ENCODE data around the gene MRPS9.
A peak's percentile ranks its signal among the peaks of the same experiment; 100 is the strongest.

Gene MRPS9

GRCh38 chr2:105141099-105141614 is 103.3 kb downstream of the MRPS9 start:
- no peak overlapping the region for H2BK120ac ChIP-seq (ENCODE audit: low read depth, low read length)
- H3K79me1 ChIP-seq (replicated peaks; ENCODE audit: low read length, poor library complexity, severe bottlenecking) = no peaks in the 10 kb centered on the region
- H4K8ac ChIP-seq (ENCODE audit: low read length) = no peak overlapping the region
- H3K4me1 ChIP-seq (ENCODE audit: control insufficient read depth, insufficient read depth, low read depth, low read length) = peaks cover 12% of the 10 kb centered on the region
- no peak overlapping the region for H3K27ac ChIP-seq (ENCODE audit: low read length, poor library complexity, severe bottlenecking)
- no peak overlapping the region for H2AFZ ChIP-seq (ENCODE audit: low read depth, low read length)
- no peaks in the 10 kb centered on the region for H3K9me3 ChIP-seq (ENCODE audit: control insufficient read depth, low read length)
- no peak overlapping the region for H3K18ac ChIP-seq (ENCODE audit: low read depth in 1 of 2, low read length in 2 of 2)
- H3K4me3 ChIP-seq (ENCODE audit: insufficient read depth in 1 of 2, low read depth in 1 of 2, low read length in 2 of 2) = no peak overlapping the region
- no peak overlapping the region for H3K4me2 ChIP-seq (ENCODE audit: low read length, poor library complexity, severe bottlenecking)
- no peak overlapping the region for H2BK5ac ChIP-seq (ENCODE audit: low read depth, low read length, poor library complexity, severe bottlenecking)
- H2BK12ac ChIP-seq (ENCODE audit: low read length in 2 of 2) = no peak overlapping the region
- no peak for DNase-seq
- no peak overlapping the region for H3K4ac ChIP-seq (ENCODE audit: low read depth in 1 of 2, low read length in 2 of 2)
- no peak overlapping the region for H3K23ac ChIP-seq (ENCODE audit: low read length in 2 of 2)
- no peak overlapping the region for H4K91ac ChIP-seq (ENCODE audit: low read length)
- H3K36me3 ChIP-seq (ENCODE audit: control insufficient read depth in 1 of 2, insufficient read depth in 2 of 2, low read depth in 1 of 2, low read length in 2 of 2) = no peaks in the 10 kb centered on the region
- no peak overlapping the region for H3K14ac ChIP-seq (ENCODE audit: low read length in 2 of 2)
- H3K9ac ChIP-seq (ENCODE audit: low read length) = no peak overlapping the region
- H2AK5ac ChIP-seq (ENCODE audit: low read length, severe bottlenecking) = no peak overlapping the region
- no peak overlapping the region for H2BK15ac ChIP-seq (ENCODE audit: low read depth, poor library complexity, severe bottlenecking)
- WGBS = 86% methylated on average over 3 of the region's 4 CpGs
- peaks cover 32 to 43% of the 10 kb centered on the region in 2 experiments for H3K27me3 ChIP-seq (ENCODE audit: control insufficient read depth in 1 of 2, insufficient read depth in 1 of 2, low read length in 2 of 2)

GRCh38 chr2:105142239-105142638 is 104.4 kb downstream of the MRPS9 start:
- no peak overlapping the region for H3K18ac ChIP-seq (ENCODE audit: low read depth in 1 of 2, low read length in 2 of 2)
- H3K79me1 ChIP-seq (replicated peaks; ENCODE audit: low read length, poor library complexity, severe bottlenecking) = no peaks in the 10 kb centered on the region
- no peak overlapping the region for H2BK120ac ChIP-seq (ENCODE audit: low read depth, low read length)
- no peak overlapping the region for H3K4ac ChIP-seq (ENCODE audit: low read depth in 1 of 2, low read length in 2 of 2)
- no peak overlapping the region for H3K23ac ChIP-seq (ENCODE audit: low read length in 2 of 2)
- no peak overlapping the region for H4K8ac ChIP-seq (ENCODE audit: low read length)
- H3K9ac ChIP-seq (ENCODE audit: low read length) = no peak overlapping the region
- no peak overlapping the region for H2BK12ac ChIP-seq (ENCODE audit: low read length in 2 of 2)
- H2AFZ ChIP-seq (ENCODE audit: low read depth, low read length) = no peak overlapping the region
- WGBS = 86% methylated on average over 5 of the region's 5 CpGs
- H3K4me1 ChIP-seq (ENCODE audit: control insufficient read depth, insufficient read depth, low read depth, low read length) = peaks cover 12% of the 10 kb centered on the region
- H3K27ac ChIP-seq (ENCODE audit: low read length, poor library complexity, severe bottlenecking) = no peak overlapping the region
- H2BK5ac ChIP-seq (ENCODE audit: low read depth, low read length, poor library complexity, severe bottlenecking) = no peak overlapping the region
- no peaks in the 10 kb centered on the region for H3K9me3 ChIP-seq (ENCODE audit: control insufficient read depth, low read length)
- H4K91ac ChIP-seq (ENCODE audit: low read length) = no peak overlapping the region
- H2AK5ac ChIP-seq (ENCODE audit: low read length, severe bottlenecking) = no peak overlapping the region
- H2BK15ac ChIP-seq (ENCODE audit: low read depth, poor library complexity, severe bottlenecking) = no peak overlapping the region
- H3K14ac ChIP-seq (ENCODE audit: low read length in 2 of 2) = no peak overlapping the region
- DNase-seq = no peak
- H3K27me3 ChIP-seq (ENCODE audit: control insufficient read depth in 1 of 2, insufficient read depth in 1 of 2, low read length in 2 of 2) = peaks cover 35 to 53% of the 10 kb centered on the region in 2 experiments
- no peak overlapping the region for H3K4me2 ChIP-seq (ENCODE audit: low read length, poor library complexity, severe bottlenecking)
- H3K36me3 ChIP-seq (ENCODE audit: control insufficient read depth in 1 of 2, insufficient read depth in 2 of 2, low read depth in 1 of 2, low read length in 2 of 2) = no peaks in the 10 kb centered on the region
- no peak overlapping the region for H3K4me3 ChIP-seq (ENCODE audit: insufficient read depth in 1 of 2, low read depth in 1 of 2, low read length in 2 of 2)

- DNase-seq = no peak
- Histone ChIP-seq H4K91ac (ENCODE audit: low read length) (no peak overlapping the region), H3K4me2 (ENCODE audit: low read length, poor library complexity, severe bottlenecking) (peak overlapping the region; percentile 91), H2BK12ac (ENCODE audit: low read length in 2 of 2) (no peak overlapping the region), H3K4me3 (ENCODE audit: insufficient read depth in 1 of 2, low read depth in 1 of 2, low read length in 2 of 2) (no peak overlapping the region), H2BK5ac (ENCODE audit: low read depth, low read length, poor library complexity, severe bottlenecking) (no peak overlapping the region), H2BK120ac (ENCODE audit: low read depth, low read length) (no peak overlapping the region), H2BK15ac (ENCODE audit: low read depth, poor library complexity, severe bottlenecking) (no peak overlapping the region), H3K14ac (ENCODE audit: low read length in 2 of 2) (no peak overlapping the region), H4K8ac (ENCODE audit: low read length) (no peak overlapping the region), H3K4ac (ENCODE audit: low read depth in 1 of 2, low read length in 2 of 2) (no peak overlapping the region), H2AFZ (ENCODE audit: low read depth, low read length) (no peak overlapping the region), H3K27ac (ENCODE audit: low read length, poor library complexity, severe bottlenecking) (no peak overlapping the region), H2AK5ac (ENCODE audit: low read length, severe bottlenecking) (no peak overlapping the region), H3K9me3 (ENCODE audit: control insufficient read depth, low read length) (no peaks in the 10 kb centered on the region), H3K4me1 (ENCODE audit: control insufficient read depth, insufficient read depth, low read depth, low read length) (peaks cover 12% of the 10 kb centered on the region), H3K36me3 (ENCODE audit: control insufficient read depth in 1 of 2, insufficient read depth in 2 of 2, low read depth in 1 of 2, low read length in 2 of 2) (no peaks in the 10 kb centered on the region), H3K79me1 (replicated peaks; ENCODE audit: low read length, poor library complexity, severe bottlenecking) (no peaks in the 10 kb centered on the region), H3K18ac (ENCODE audit: low read depth in 1 of 2, low read length in 2 of 2) (no peak overlapping the region), H3K9ac (ENCODE audit: low read length) (no peak overlapping the region), H3K23ac (ENCODE audit: low read length in 2 of 2) (no peak overlapping the region), H3K27me3 (ENCODE audit: control insufficient read depth in 1 of 2, insufficient read depth in 1 of 2, low read length in 2 of 2) (peaks cover 36 to 62% of the 10 kb centered on the region in 2 experiments)
- WGBS = 73% methylated on average over 5 of the region's 6 CpGs
These were observed 105.2 kb downstream of the MRPS9 start for GRCh38 chr2:105143094-105143466.

DNA sequence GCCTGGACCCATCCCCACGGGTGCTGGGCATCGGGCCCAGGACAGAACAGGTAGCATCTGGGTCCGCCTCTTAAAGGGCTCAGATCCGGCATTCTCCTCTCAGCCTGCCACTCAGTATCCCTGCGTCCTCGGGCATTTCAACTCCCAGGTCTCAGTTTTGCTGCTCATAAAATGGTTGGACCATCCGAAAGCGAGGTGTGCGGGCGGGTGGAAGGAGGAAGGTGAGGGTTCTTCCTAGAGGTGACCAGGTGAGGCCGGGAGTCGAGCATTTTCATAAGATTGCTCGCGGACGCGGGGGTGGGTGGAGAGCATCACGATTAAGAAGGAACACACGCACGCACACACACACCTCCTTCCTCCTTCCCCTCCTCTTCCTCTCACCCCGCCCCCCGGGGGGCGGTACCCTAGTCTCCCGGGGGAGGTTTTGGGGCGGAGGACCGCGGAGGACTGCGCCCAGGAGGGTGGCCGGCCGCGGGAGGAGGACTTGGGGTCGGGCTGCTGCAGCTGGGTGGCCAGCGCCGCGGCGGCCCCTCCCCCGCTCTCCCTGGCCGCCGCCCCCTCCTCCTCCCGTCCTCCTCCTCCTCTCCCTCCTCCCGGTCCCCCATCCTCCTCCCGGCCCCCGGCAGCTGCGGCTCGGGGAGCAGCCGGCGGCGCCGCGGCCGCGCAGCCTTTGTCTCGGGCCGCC is 105.7 kb downstream of the MRPS9 start:
- DNase-seq = no peak
- no peaks in the 10 kb centered on the region for H3K79me1 ChIP-seq (replicated peaks; ENCODE audit: low read length, poor library complexity, severe bottlenecking)
- H3K18ac ChIP-seq (ENCODE audit: low read depth in 1 of 2, low read length in 2 of 2) = no peak overlapping the region
- no peak overlapping the region for H2AK5ac ChIP-seq (ENCODE audit: low read length, severe bottlenecking)
- H3K9me3 ChIP-seq (ENCODE audit: control insufficient read depth, low read length) = no peaks in the 10 kb centered on the region
- no peak overlapping the region for H3K9ac ChIP-seq (ENCODE audit: low read length)
- H3K27ac ChIP-seq (ENCODE audit: low read length, poor library complexity, severe bottlenecking) = no peak overlapping the region
- peaks cover 38 to 66% of the 10 kb centered on the region in 2 experiments for H3K27me3 ChIP-seq (ENCODE audit: control insufficient read depth in 1 of 2, insufficient read depth in 1 of 2, low read length in 2 of 2)
- no peak overlapping the region for H3K23ac ChIP-seq (ENCODE audit: low read length in 2 of 2)
- WGBS = 9% methylated on average over 17 of the region's 53 CpGs
- H2BK15ac ChIP-seq (ENCODE audit: low read depth, poor library complexity, severe bottlenecking) = peak overlapping the region; percentile 3
- peak overlapping the region; percentile 91 for H3K4me2 ChIP-seq (ENCODE audit: low read length, poor library complexity, severe bottlenecking)
- H2AFZ ChIP-seq (ENCODE audit: low read depth, low read length) = no peak overlapping the region
- H3K4ac ChIP-seq (ENCODE audit: low read depth in 1 of 2, low read length in 2 of 2) = no peak overlapping the region
- H2BK5ac ChIP-seq (ENCODE audit: low read depth, low read length, poor library complexity, severe bottlenecking) = no peak overlapping the region
- H3K14ac ChIP-seq (ENCODE audit: low read length in 2 of 2) = no peak overlapping the region
- H4K91ac ChIP-seq (ENCODE audit: low read length) = no peak overlapping the region
- no peak overlapping the region for H4K8ac ChIP-seq (ENCODE audit: low read length)
- peak overlapping the region; percentile 62 for H3K4me3 ChIP-seq (ENCODE audit: insufficient read depth in 1 of 2, low read depth in 1 of 2, low read length in 2 of 2)
- peaks cover 12% of the 10 kb centered on the region for H3K4me1 ChIP-seq (ENCODE audit: control insufficient read depth, insufficient read depth, low read depth, low read length)
- no peak overlapping the region for H2BK12ac ChIP-seq (ENCODE audit: low read length in 2 of 2)
- no peak overlapping the region for H2BK120ac ChIP-seq (ENCODE audit: low read depth, low read length)
- H3K36me3 ChIP-seq (ENCODE audit: control insufficient read depth in 1 of 2, insufficient read depth in 2 of 2, low read depth in 1 of 2, low read length in 2 of 2) = no peaks in the 10 kb centered on the region
